ENCODE data around the gene CSMD2.

GRCh38 chr1:33970148-33970825 lies 194.7 kb downstream of the CSMD2 start:
- TF ChIP-seq EZH2phosphoT487 (IDR thresholded peaks at IDR 0.05; ENCODE audit: borderline replicate concordance, low read depth, low read length) (no peak), CTCF (conservative IDR thresholded peaks at IDR 0.05; ENCODE audit: low read length) (no peak)
